ENCODE results near the gene PSG1. TPM values are rescaled to one million over a fixed set of nuclear protein-coding genes. Genes with fewer than 3 reads are reported as not detected.
"Not testable (repeated sequence)": the region's sequence is repeated elsewhere in the genome, so short reads cannot be mapped to it uniquely, and the experiment has no call there.

PSG1 gene
- total and polyA plus RNA-seq, 2 experiments from 2014 or later: 0.07 TPM; not detected in 1

- not testable (repeated sequence) for H3K79me2 ChIP-seq; H3K9me3 ChIP-seq (ENCODE audit: low read depth); H3K4me1 ChIP-seq (ENCODE audit: insufficient read depth); H3K27ac ChIP-seq; H3K9me2 ChIP-seq (replicated peaks; ENCODE audit: insufficient read depth); H3K4me3 ChIP-seq; H3K27me3 ChIP-seq; H4K20me1 ChIP-seq (ENCODE audit: insufficient read depth, poor library complexity, severe bottlenecking); H3K36me3 ChIP-seq (replicated peaks; ENCODE audit: insufficient read depth, low read depth); H2AFZ ChIP-seq; DNase-seq (ENCODE audit: low spot score); H3K4me2 ChIP-seq
- 52% methylated on average over 5 of the region's 5 CpGs for WGBS (ENCODE audit: low lambda C conversion rate, missing lambda C conversion rate)
These were observed 2.5 kb upstream of the PSG1 start for GRCh38 chr19:42882010-42882409.

- 69% methylated on average over 7 of the region's 8 CpGs for WGBS (ENCODE audit: low lambda C conversion rate, missing lambda C conversion rate)
- not testable (repeated sequence) for H3K4me2 ChIP-seq; H2AFZ ChIP-seq; H3K79me2 ChIP-seq; H3K9me2 ChIP-seq (replicated peaks; ENCODE audit: insufficient read depth); DNase-seq (ENCODE audit: low spot score); H3K9me3 ChIP-seq (ENCODE audit: low read depth); H3K4me1 ChIP-seq (ENCODE audit: insufficient read depth); H3K4me3 ChIP-seq; H3K27ac ChIP-seq; H4K20me1 ChIP-seq (ENCODE audit: insufficient read depth, poor library complexity, severe bottlenecking); H3K27me3 ChIP-seq; H3K36me3 ChIP-seq (replicated peaks; ENCODE audit: insufficient read depth, low read depth)
These were observed 1.8 kb upstream of the PSG1 start for GRCh38 chr19:42881279-42881678.

GRCh38 chr19:42880621-42881020 lies 1.1 kb upstream of the PSG1 start:
- not testable (repeated sequence) for H3K9me3 ChIP-seq (ENCODE audit: low read depth); H3K27me3 ChIP-seq; H3K27ac ChIP-seq; H2AFZ ChIP-seq; H3K4me2 ChIP-seq; H3K36me3 ChIP-seq (replicated peaks; ENCODE audit: insufficient read depth, low read depth); H3K4me3 ChIP-seq; H3K4me1 ChIP-seq (ENCODE audit: insufficient read depth); H3K9me2 ChIP-seq (replicated peaks; ENCODE audit: insufficient read depth); H3K79me2 ChIP-seq; H4K20me1 ChIP-seq (ENCODE audit: insufficient read depth, poor library complexity, severe bottlenecking); DNase-seq (ENCODE audit: low spot score)
- WGBS (ENCODE audit: low lambda C conversion rate, missing lambda C conversion rate): 80% methylated on average over 9 of the region's 9 CpGs

- H3K27me3 ChIP-seq; H3K4me1 ChIP-seq (ENCODE audit: insufficient read depth); H3K9me3 ChIP-seq (ENCODE audit: low read depth); H3K4me2 ChIP-seq; H3K36me3 ChIP-seq (replicated peaks; ENCODE audit: insufficient read depth, low read depth); H2AFZ ChIP-seq; H3K9me2 ChIP-seq (replicated peaks; ENCODE audit: insufficient read depth); H3K79me2 ChIP-seq; DNase-seq (ENCODE audit: low spot score); H3K4me3 ChIP-seq; H4K20me1 ChIP-seq (ENCODE audit: insufficient read depth, poor library complexity, severe bottlenecking); H3K27ac ChIP-seq: not testable (repeated sequence)
These were observed 2.9 kb downstream of the PSG1 start for GRCh38 chr19:42876596-42876995.

GRCh38 chr19:42875881-42876280 lies 3.6 kb downstream of the PSG1 start:
- H3K27me3 ChIP-seq; H3K9me2 ChIP-seq (replicated peaks; ENCODE audit: insufficient read depth); H2AFZ ChIP-seq; H3K27ac ChIP-seq; DNase-seq (ENCODE audit: low spot score); H3K4me2 ChIP-seq; H4K20me1 ChIP-seq (ENCODE audit: insufficient read depth, poor library complexity, severe bottlenecking); H3K4me3 ChIP-seq; H3K36me3 ChIP-seq (replicated peaks; ENCODE audit: insufficient read depth, low read depth); H3K4me1 ChIP-seq (ENCODE audit: insufficient read depth); H3K9me3 ChIP-seq (ENCODE audit: low read depth); H3K79me2 ChIP-seq: not testable (repeated sequence)
- WGBS (ENCODE audit: low lambda C conversion rate, missing lambda C conversion rate): 53% methylated on average over 1 of the region's 1 CpG

- not testable (repeated sequence) for H3K27me3 ChIP-seq; H3K9me3 ChIP-seq (ENCODE audit: low read depth); DNase-seq (ENCODE audit: low spot score); H4K20me1 ChIP-seq (ENCODE audit: insufficient read depth, poor library complexity, severe bottlenecking); H3K9me2 ChIP-seq (replicated peaks; ENCODE audit: insufficient read depth); H3K79me2 ChIP-seq; H3K27ac ChIP-seq; H2AFZ ChIP-seq; H3K4me2 ChIP-seq; H3K4me3 ChIP-seq; H3K4me1 ChIP-seq (ENCODE audit: insufficient read depth); H3K36me3 ChIP-seq (replicated peaks; ENCODE audit: insufficient read depth, low read depth)
- 74% methylated on average over 4 of the region's 4 CpGs for WGBS (ENCODE audit: low lambda C conversion rate, missing lambda C conversion rate)
These were observed 4.4 kb downstream of the PSG1 start for GRCh38 chr19:42874901-42875813.

GRCh38 chr19:42874136-42874535 lies 5.4 kb downstream of the PSG1 start:
- not testable (repeated sequence) for H3K79me2 ChIP-seq; H3K4me3 ChIP-seq; DNase-seq (ENCODE audit: low spot score); H3K27me3 ChIP-seq; H3K4me2 ChIP-seq; H3K9me3 ChIP-seq (ENCODE audit: low read depth); H3K4me1 ChIP-seq (ENCODE audit: insufficient read depth); H3K9me2 ChIP-seq (replicated peaks; ENCODE audit: insufficient read depth); H3K27ac ChIP-seq; H2AFZ ChIP-seq; H4K20me1 ChIP-seq (ENCODE audit: insufficient read depth, poor library complexity, severe bottlenecking); H3K36me3 ChIP-seq (replicated peaks; ENCODE audit: insufficient read depth, low read depth)
- WGBS (ENCODE audit: low lambda C conversion rate, missing lambda C conversion rate): 72% methylated on average over 3 of the region's 3 CpGs

Measured in hepatocyte (in vitro differentiated cells).